ENCODE results near the gene DMGDH.

DNA sequence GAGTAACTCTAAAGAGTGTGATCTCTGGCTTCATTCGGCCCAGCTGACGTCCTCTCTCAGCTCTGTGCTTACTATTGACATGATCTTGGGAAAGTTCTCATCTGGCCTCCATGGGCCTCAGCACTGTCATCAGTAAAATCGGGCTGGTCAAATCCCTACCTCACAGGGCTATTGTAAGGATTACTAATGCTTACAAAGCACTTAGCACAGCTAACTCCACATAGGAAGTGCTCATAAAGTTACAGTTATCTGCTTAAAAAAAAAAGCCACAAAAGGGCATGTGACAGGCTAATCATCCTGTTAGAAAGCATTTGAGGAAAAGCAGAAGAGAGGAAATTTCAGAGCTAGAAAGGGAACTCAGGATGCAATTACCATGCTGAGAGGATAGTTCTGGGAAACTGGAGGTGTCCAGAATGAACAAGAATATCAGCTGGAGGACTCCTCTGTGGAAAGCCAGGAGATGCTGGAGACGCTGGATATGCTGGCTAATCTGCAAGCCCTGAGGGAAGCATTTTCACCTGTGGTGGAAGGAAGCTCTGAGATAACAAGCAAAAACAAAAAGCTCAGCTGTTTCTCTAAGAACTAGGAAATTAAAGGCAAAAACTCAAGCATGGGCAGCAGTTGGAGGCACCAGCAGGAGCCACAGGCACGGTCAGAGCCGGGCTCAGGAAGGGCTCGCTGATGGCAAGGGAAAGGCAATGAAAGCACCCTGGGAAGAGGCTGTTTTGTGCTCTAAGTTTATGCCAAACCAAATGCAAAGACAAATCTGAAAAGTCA, 37.7 kb upstream of the DMGDH start:
- TF ChIP-seq, protein P1, sequence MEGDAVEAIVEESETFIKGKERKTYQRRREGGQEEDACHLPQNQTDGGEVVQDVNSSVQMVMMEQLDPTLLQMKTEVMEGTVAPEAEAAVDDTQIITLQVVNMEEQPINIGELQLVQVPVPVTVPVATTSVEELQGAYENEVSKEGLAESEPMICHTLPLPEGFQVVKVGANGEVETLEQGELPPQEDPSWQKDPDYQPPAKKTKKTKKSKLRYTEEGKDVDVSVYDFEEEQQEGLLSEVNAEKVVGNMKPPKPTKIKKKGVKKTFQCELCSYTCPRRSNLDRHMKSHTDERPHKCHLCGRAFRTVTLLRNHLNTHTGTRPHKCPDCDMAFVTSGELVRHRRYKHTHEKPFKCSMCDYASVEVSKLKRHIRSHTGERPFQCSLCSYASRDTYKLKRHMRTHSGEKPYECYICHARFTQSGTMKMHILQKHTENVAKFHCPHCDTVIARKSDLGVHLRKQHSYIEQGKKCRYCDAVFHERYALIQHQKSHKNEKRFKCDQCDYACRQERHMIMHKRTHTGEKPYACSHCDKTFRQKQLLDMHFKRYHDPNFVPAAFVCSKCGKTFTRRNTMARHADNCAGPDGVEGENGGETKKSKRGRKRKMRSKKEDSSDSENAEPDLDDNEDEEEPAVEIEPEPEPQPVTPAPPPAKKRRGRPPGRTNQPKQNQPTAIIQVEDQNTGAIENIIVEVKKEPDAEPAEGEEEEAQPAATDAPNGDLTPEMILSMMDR (IDR thresholded peaks at IDR 0.05) = no peak
- no peak for TF ChIP-seq ZFX (IDR thresholded peaks at IDR 0.05; ENCODE audit: borderline replicate concordance)
